ENCODE measurements around the gene INO80E.

DNA sequence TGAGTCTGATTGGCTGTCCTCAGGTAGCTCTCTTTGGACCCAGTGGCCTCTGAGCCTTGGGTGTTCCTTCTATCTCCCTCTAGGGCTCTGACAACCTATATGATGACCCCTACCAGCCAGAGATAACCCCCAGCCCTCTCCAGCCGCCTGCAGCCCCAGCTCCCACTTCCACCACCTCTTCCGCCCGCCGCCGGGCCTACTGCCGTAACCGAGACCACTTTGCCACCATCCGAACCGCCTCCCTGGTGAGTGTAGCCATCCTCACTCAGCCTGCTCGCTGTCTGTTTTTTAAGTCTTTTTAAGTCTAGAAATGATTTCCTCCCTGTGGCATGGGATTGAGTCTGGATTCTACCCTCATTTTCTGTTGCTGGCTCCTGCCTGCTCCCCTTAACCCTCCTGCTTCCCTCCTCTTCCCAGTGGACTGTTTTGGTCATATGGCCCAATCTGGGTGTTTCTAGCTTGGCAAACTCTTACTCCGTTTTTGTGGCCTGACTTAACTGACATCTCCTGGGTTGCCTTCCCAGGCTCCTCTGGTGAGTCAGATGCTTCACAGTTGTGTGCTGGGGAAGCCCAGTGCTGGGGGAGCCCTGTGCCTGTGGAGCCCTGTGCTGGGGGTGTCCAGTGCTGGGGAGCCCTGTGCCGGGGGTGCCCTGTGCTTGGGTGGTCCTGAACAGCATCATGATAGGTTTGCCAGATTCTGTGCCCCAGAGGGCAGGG is 12.5 kb upstream of the INO80E start:
- TF ChIP-seq, protein P1, sequence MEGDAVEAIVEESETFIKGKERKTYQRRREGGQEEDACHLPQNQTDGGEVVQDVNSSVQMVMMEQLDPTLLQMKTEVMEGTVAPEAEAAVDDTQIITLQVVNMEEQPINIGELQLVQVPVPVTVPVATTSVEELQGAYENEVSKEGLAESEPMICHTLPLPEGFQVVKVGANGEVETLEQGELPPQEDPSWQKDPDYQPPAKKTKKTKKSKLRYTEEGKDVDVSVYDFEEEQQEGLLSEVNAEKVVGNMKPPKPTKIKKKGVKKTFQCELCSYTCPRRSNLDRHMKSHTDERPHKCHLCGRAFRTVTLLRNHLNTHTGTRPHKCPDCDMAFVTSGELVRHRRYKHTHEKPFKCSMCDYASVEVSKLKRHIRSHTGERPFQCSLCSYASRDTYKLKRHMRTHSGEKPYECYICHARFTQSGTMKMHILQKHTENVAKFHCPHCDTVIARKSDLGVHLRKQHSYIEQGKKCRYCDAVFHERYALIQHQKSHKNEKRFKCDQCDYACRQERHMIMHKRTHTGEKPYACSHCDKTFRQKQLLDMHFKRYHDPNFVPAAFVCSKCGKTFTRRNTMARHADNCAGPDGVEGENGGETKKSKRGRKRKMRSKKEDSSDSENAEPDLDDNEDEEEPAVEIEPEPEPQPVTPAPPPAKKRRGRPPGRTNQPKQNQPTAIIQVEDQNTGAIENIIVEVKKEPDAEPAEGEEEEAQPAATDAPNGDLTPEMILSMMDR (IDR thresholded peaks at IDR 0.05; ENCODE audit: insufficient read depth, low read length): no peak
- TF ChIP-seq POLR2AphosphoS5 (IDR thresholded peaks at IDR 0.05; ENCODE audit: low read depth) (no peak), SPI1 (IDR thresholded peaks at IDR 0.05; ENCODE audit: borderline replicate concordance, low read depth) (no peak)
